Lower leg skin (tissue), 4 donors: Measurements from ENCODE around the gene SULT4A1. TPM values are rescaled to one million over a fixed set of nuclear protein-coding genes. Genes with fewer than 3 reads are reported as not detected.

Experiments used
- DNase-seq, 2 donors: peaks; one replicate each; pipeline ENCODE4 v3.0.0-alpha.2; 2019; ENCODE audit warnings: low spot score in 2 of 2
- H3K4me3 ChIP-seq: fragments of 200-600 bp; sonication (generic); 2 replicates; pipeline ENCODE4 v1.5.1; 2017; ENCODE audit warnings: mild to moderate bottlenecking, low read depth; ENCODE audit not compliant: poor library complexity, severe bottlenecking
- CTCF ChIP-seq, 3 donors: fragments of 450-650 bp; IDR thresholded peaks; one replicate each; pipeline ENCODE4 v1.5.1; 2016; ENCODE audit warnings: antibody characterized with exemption in 3 of 3, mild to moderate bottlenecking in 3 of 3, moderate library complexity in 2 of 3
- POLR2A ChIP-seq, 2 donors: fragments of 450-650 bp; IDR thresholded peaks; one replicate each; pipeline ENCODE4 v1.6.1; 2016 to 2017; ENCODE audit warnings: antibody characterized with exemption in 2 of 2, mild to moderate bottlenecking in 1 of 2, moderate library complexity in 1 of 2
- WGBS, 2 donors: methylation state at CpG; one replicate each; pipeline ENCODE4 v1.1.5; 2018; 5-methylcytosine and 5-hydroxymethylcytosine counted together
- intact Hi-C: fragments of 100-400 bp; cut with DNase I; formaldehyde crosslinking; loops from one replicate; pipeline ENCODE4 v1.15.0; 2023; ENCODE audit warnings: low total_unique reads
- total RNA-seq, 4 donors: library from RNA; depleted of rRNA; stranded (reverse); fragments of >200 nt; gene quantifications; one replicate each; pipeline ENCODE4 v1.1.0, GENCODE V29; 2016

Gene SULT4A1
- total RNA-seq, 4 donors from 2014 or later: not detected

GRCh38 chr22:43835736-43836135 is 26.6 kb downstream of the SULT4A1 start:
- WGBS, 2 donors: 86 to 91% methylated on average over 13 of the region's 13 CpGs

GRCh38 chr22:43835166-43835565 is 27.1 kb downstream of the SULT4A1 start:
- WGBS, 2 donors: 72 to 83% methylated on average over 8 to 12 of the region's 12 CpGs
- no peak overlapping the region for H3K4me3 ChIP-seq
- intact Hi-C loops: no loop called here
- DNase-seq: no peak
- no peak for TF ChIP-seq CTCF (IDR thresholded peaks at IDR 0.05)
- TF ChIP-seq POLR2A (IDR thresholded peaks at IDR 0.05): no peak

More at GRCh38 chr22:43835736-43836135, 26.6 kb downstream of the SULT4A1 start:
- H3K4me3 ChIP-seq: no peak overlapping the region
- no peak for DNase-seq
- TF ChIP-seq CTCF (IDR thresholded peaks at IDR 0.05): no peak
- no peak for TF ChIP-seq POLR2A (IDR thresholded peaks at IDR 0.05)
- intact Hi-C loops: no loop called here

- no peak for TF ChIP-seq CTCF (IDR thresholded peaks at IDR 0.05)
- no peak for TF ChIP-seq POLR2A (IDR thresholded peaks at IDR 0.05)
- 84 to 85% methylated on average over 33 to 35 of the region's 36 CpGs for WGBS, 2 donors
- intact Hi-C loops: no loop called here
- no peak overlapping the region for H3K4me3 ChIP-seq
- no peak for DNase-seq
Observed at GRCh38 chr22:43833286-43834240, 28.8 kb downstream of the SULT4A1 start.

- intact Hi-C loops: no loop called here
- TF ChIP-seq CTCF (IDR thresholded peaks at IDR 0.05) (no peak), POLR2A (IDR thresholded peaks at IDR 0.05) (no peak)
Observed at GRCh38 chr22:43832393-43833265, 29.7 kb downstream of the SULT4A1 start.

GRCh38 chr22:43831561-43832392 is 30.5 kb downstream of the SULT4A1 start:
- no peak overlapping the region for H3K4me3 ChIP-seq
- no peak for DNase-seq
- intact Hi-C loops: no loop called here
- 92 to 93% methylated on average over 30 to 32 of the region's 33 CpGs for WGBS, 2 donors
- TF ChIP-seq CTCF (IDR thresholded peaks at IDR 0.05): no peak
- no peak for TF ChIP-seq POLR2A (IDR thresholded peaks at IDR 0.05)

More at GRCh38 chr22:43832393-43833265, 29.7 kb downstream of the SULT4A1 start:
- 85 to 93% methylated on average over 8 to 18 of the region's 18 CpGs for WGBS, 2 donors
- no peak for DNase-seq
- H3K4me3 ChIP-seq: no peak overlapping the region
